GM23338 (cell line): ENCODE results near the gene EEF1AKMT2. TPM values are rescaled to one million over a fixed set of nuclear protein-coding genes. Genes with fewer than 3 reads are reported as not detected.

ENCODE experiments used
- ATAC-seq: fragments of 200-7000 bp; cut with Tn5 transposase; 3 replicates; pipeline ENCODE4 v1.9.1; 2020
- DNase-seq: peaks from one replicate; pipeline ENCODE4 v3.0.0-alpha.2; 2015; ENCODE audit warnings: low spot score
- H2AFZ ChIP-seq: fragments of 200-600 bp; sonication (generic); 2 replicates; pipeline ENCODE4 v1.8.0; 2016; ENCODE audit warnings: antibody characterized with exemption, mild to moderate bottlenecking, moderate library complexity
- H3F3A ChIP-seq: fragments of 200-600 bp; sonication (generic); replicated peaks from 2 replicates; pipeline ENCODE4 v1.8.0; 2017; ENCODE audit warnings: antibody characterized with exemption, mixed run types, low read depth
- H3K27ac ChIP-seq: fragments of 200-600 bp; sonication (generic); 2 replicates; pipeline ENCODE4 v1.6.1; 2016; ENCODE audit warnings: low read depth
- H3K27me3 ChIP-seq: fragments of 200-600 bp; sonication (generic); 2 replicates; pipeline ENCODE4 v1.8.0; 2016; ENCODE audit warnings: mild to moderate bottlenecking, mixed run types, moderate library complexity; ENCODE audit not compliant: insufficient read depth
- H3K36me3 ChIP-seq: fragments of 200-600 bp; sonication (generic); 2 replicates; pipeline ENCODE4 v1.8.0; 2016; ENCODE audit warnings: mild to moderate bottlenecking; ENCODE audit not compliant: insufficient read depth
- H3K4me1 ChIP-seq: fragments of 200-600 bp; sonication (generic); 2 replicates; pipeline ENCODE4 v1.8.0; 2016; ENCODE audit warnings: mild to moderate bottlenecking, moderate library complexity; ENCODE audit not compliant: insufficient read depth
- H3K4me2 ChIP-seq: fragments of 200-600 bp; sonication (generic); 2 replicates; pipeline ENCODE4 v1.7.1; 2017; ENCODE audit warnings: mixed run types
- H3K4me3 ChIP-seq: fragments of 200-600 bp; sonication (generic); 2 replicates; pipeline ENCODE4 v1.6.1; 2016; ENCODE audit warnings: mixed run types
- H3K79me2 ChIP-seq: fragments of 200-600 bp; sonication (generic); replicated peaks from 2 replicates; pipeline ENCODE4 v1.8.0; 2017; ENCODE audit warnings: mild to moderate bottlenecking; ENCODE audit not compliant: insufficient read depth
- H3K9me2 ChIP-seq: fragments of 200-600 bp; sonication (generic); 2 replicates; pipeline ENCODE4 v1.8.0; 2017; ENCODE audit not compliant: insufficient read depth
- H4K20me1 ChIP-seq: fragments of 200-600 bp; sonication (generic); replicated peaks from 2 replicates; pipeline ENCODE4 v1.8.0; 2017; ENCODE audit warnings: mild to moderate bottlenecking; ENCODE audit not compliant: insufficient read depth
- H3K27ac Mint-ChIP-seq: 2 replicates; pipeline ENCODE4 v1.8.0; 2020; ENCODE audit warnings: inconsistent platforms, mild to moderate bottlenecking, moderate library complexity, mixed read lengths
- H3K27me3 Mint-ChIP-seq: 3 replicates; pipeline ENCODE4 v1.8.0; 2022; ENCODE audit warnings: low read depth, mild to moderate bottlenecking, moderate library complexity, mixed read lengths, inconsistent platforms; ENCODE audit not compliant: insufficient read depth, poor library complexity
- H3K36me3 Mint-ChIP-seq: 3 replicates; pipeline ENCODE4 v1.8.0; 2021; ENCODE audit warnings: low read depth, mild to moderate bottlenecking, inconsistent platforms, moderate library complexity, mixed read lengths
- H3K4me1 Mint-ChIP-seq: 3 replicates; pipeline ENCODE4 v1.8.0; 2020; ENCODE audit warnings: mild to moderate bottlenecking, inconsistent platforms, mixed read lengths
- H3K4me3 Mint-ChIP-seq: 3 replicates; pipeline ENCODE4 v1.8.0; 2021; ENCODE audit warnings: moderate library complexity, mild to moderate bottlenecking, inconsistent platforms, mixed read lengths
- H3K9me3 Mint-ChIP-seq: 3 replicates; pipeline ENCODE4 v1.8.0; 2020; ENCODE audit warnings: moderate library complexity, mild to moderate bottlenecking, inconsistent platforms, mixed read lengths
- CREB1 ChIP-seq: fragments of 250-450 bp; sonication (Bioruptor Pico); IDR thresholded peaks from 2 replicates; pipeline ENCODE4 v1.5.0; 2020; ENCODE audit warnings: low read depth, mild to moderate bottlenecking, moderate library complexity
- CTCF ChIP-seq, 2 experiments: fragments of 200-600 bp in 1 of 2; sonication (generic) in 1 of 2; conservative IDR thresholded peaks; 2 replicates each; pipeline versions ENCODE4 v1.5.1 to v1.6.1; 2016 to 2017; ENCODE audit warnings: antibody characterized with exemption in 2 of 2, low read depth in 2 of 2, mild to moderate bottlenecking in 2 of 2, moderate library complexity in 1 of 2
- ETS1 ChIP-seq: IDR thresholded peaks from 2 replicates; pipeline ENCODE4 v1.6.1; 2016; ENCODE audit warnings: antibody characterized with exemption
- EZH2 ChIP-seq: fragments of 200-600 bp; sonication (generic); IDR thresholded peaks from one replicate; pipeline ENCODE4 v1.8.0; 2017; ENCODE audit warnings: antibody characterized with exemption, mild to moderate bottlenecking, low read depth; ENCODE audit not compliant: unreplicated experiment
- EZH2phosphoT487 ChIP-seq: fragments of 200-600 bp; sonication (generic); IDR thresholded peaks from one replicate; pipeline ENCODE4 v1.8.1; 2018; ENCODE audit warnings: antibody characterized with exemption; ENCODE audit not compliant: unreplicated experiment
- JUNB ChIP-seq: IDR thresholded peaks from one replicate; pipeline ENCODE4 v1.6.1; 2016; ENCODE audit warnings: antibody characterized with exemption; ENCODE audit not compliant: unreplicated experiment
- NANOG ChIP-seq: IDR thresholded peaks from 2 replicates; pipeline ENCODE4 v1.6.1; 2016; ENCODE audit warnings: antibody characterized with exemption, borderline replicate concordance
- POLR2AphosphoS5 ChIP-seq: IDR thresholded peaks from 2 replicates; pipeline ENCODE4 v1.6.1; 2016; ENCODE audit warnings: antibody characterized with exemption, low read depth
- STAT1 ChIP-seq: IDR thresholded peaks from one replicate; pipeline ENCODE4 v1.6.1; 2016; ENCODE audit warnings: antibody characterized with exemption; ENCODE audit not compliant: unreplicated experiment
- ZNF114 ChIP-seq: fragments of 250-450 bp; sonication (Bioruptor Pico); IDR thresholded peaks from 2 replicates; pipeline ENCODE4 v1.5.0; 2020; ENCODE audit warnings: mild to moderate bottlenecking, moderate library complexity
- polyA plus RNA-seq: library from polyadenylated mRNA; unstranded; fragments of >200 nt; fragmentation: Nextera tagmentation; extraction: Ambion mirVana; gene quantifications from 2 replicates; pipeline ENCODE4 v1.2.1, GENCODE V29; 2016
- total RNA-seq: library from RNA; depleted of rRNA; stranded (reverse); fragments of >200 nt; shearing (Covaris generic); gene quantifications from 2 replicates; pipeline ENCODE4 v1.2.3, GENCODE V29; 2014
- TF ChIP-seq, protein P1 (sequence below): IDR thresholded peaks from one replicate; pipeline ENCODE4 v1.6.1; 2018; ENCODE audit warnings: antibody characterized with exemption; ENCODE audit not compliant: unreplicated experiment
- TF ChIP-seq, protein P2 (sequence below): fragments of 250-450 bp; sonication (Bioruptor Pico); IDR thresholded peaks from 2 replicates; pipeline ENCODE4 v1.5.0; 2020; ENCODE audit warnings: mild to moderate bottlenecking, moderate library complexity

EEF1AKMT2 gene
- total and polyA plus RNA-seq, 2 experiments from 2014 or later = 35.0 to 38.0 TPM

DNA sequence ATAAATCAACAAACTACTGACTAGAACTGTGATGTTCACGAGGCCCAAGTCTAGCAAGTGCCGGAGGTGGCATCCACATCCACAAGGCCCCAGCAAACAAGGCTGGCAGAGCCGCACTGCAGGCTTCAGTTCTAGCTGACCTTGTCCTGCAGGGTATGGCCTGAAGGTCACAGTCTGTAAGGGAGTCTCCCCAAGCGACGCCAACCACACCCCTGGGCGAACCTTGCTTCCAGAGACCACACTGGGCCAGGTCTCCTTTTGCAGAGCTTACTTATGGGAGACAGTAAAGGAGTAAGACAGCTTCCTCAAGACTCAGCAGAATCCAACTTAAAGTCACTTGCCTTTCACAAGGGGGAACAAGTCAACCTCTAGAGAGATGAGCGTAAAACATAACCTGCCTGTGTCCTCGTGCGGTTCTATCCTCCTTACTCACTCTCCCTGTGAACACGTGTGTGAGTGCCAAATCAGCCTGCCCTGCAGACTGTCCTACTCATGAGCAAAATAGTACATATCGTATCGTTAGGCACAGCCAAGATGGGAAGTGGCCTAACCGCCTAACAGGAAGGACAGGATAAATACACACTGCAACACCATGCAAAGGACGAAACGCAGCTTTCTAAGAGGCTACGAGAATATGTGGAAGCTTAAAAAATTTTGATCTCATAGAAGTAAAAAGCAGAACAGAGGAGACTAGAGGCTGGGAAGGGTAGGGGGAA is 70.2 kb downstream of the EEF1AKMT2 start:
- H3K9me3 Mint-ChIP-seq = no peaks in the 10 kb centered on the region
- peak overlapping the region; percentile 13; the same call in 1 of the 2 replicates for H3K27ac Mint-ChIP-seq
- no peak overlapping the region for H3K27ac ChIP-seq

More for the DNA sequence above, 70.2 kb downstream of the EEF1AKMT2 start:
- Mint-ChIP-seq H3K4me1 (peaks cover 46% of the 10 kb centered on the region), H3K4me3 (no peak overlapping the region), H3K27me3 (peaks cover 1% of the 10 kb centered on the region), H3K36me3 (no peaks in the 10 kb centered on the region)
- Histone ChIP-seq H3K9me2 (no peaks in the 10 kb centered on the region), H3K27me3 (no peaks in the 10 kb centered on the region), H4K20me1 (no peaks in the 10 kb centered on the region), H3K4me1 (peaks cover 10% of the 10 kb centered on the region), H3F3A (no peaks in the 10 kb centered on the region; the same call in 1 of the 2 replicates), H3K4me2 (no peak overlapping the region), H3K79me2 (peaks cover 12% of the 10 kb centered on the region), H3K36me3 (no peaks in the 10 kb centered on the region), H3K4me3 (no peak overlapping the region), H2AFZ (no peak overlapping the region)
- no peak for DNase-seq
- TF ChIP-seq EZH2phosphoT487 (no peak), STAT1 (no peak), POLR2AphosphoS5 (no peak), CREB1 (CRISPR knock-in tag) (no peak), JUNB (no peak), ZNF114 (CRISPR knock-in tag) (no peak), EZH2 (no peak), CTCF (conservative IDR thresholded peaks at IDR 0.05; ENCODE audit: low read depth in 2 of 2) (no peak), ETS1 (no peak), NANOG (no peak)
- TF ChIP-seq, protein P1, sequence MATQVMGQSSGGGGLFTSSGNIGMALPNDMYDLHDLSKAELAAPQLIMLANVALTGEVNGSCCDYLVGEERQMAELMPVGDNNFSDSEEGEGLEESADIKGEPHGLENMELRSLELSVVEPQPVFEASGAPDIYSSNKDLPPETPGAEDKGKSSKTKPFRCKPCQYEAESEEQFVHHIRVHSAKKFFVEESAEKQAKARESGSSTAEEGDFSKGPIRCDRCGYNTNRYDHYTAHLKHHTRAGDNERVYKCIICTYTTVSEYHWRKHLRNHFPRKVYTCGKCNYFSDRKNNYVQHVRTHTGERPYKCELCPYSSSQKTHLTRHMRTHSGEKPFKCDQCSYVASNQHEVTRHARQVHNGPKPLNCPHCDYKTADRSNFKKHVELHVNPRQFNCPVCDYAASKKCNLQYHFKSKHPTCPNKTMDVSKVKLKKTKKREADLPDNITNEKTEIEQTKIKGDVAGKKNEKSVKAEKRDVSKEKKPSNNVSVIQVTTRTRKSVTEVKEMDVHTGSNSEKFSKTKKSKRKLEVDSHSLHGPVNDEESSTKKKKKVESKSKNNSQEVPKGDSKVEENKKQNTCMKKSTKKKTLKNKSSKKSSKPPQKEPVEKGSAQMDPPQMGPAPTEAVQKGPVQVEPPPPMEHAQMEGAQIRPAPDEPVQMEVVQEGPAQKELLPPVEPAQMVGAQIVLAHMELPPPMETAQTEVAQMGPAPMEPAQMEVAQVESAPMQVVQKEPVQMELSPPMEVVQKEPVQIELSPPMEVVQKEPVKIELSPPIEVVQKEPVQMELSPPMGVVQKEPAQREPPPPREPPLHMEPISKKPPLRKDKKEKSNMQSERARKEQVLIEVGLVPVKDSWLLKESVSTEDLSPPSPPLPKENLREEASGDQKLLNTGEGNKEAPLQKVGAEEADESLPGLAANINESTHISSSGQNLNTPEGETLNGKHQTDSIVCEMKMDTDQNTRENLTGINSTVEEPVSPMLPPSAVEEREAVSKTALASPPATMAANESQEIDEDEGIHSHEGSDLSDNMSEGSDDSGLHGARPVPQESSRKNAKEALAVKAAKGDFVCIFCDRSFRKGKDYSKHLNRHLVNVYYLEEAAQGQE = no peak
- TF ChIP-seq, protein P2, sequence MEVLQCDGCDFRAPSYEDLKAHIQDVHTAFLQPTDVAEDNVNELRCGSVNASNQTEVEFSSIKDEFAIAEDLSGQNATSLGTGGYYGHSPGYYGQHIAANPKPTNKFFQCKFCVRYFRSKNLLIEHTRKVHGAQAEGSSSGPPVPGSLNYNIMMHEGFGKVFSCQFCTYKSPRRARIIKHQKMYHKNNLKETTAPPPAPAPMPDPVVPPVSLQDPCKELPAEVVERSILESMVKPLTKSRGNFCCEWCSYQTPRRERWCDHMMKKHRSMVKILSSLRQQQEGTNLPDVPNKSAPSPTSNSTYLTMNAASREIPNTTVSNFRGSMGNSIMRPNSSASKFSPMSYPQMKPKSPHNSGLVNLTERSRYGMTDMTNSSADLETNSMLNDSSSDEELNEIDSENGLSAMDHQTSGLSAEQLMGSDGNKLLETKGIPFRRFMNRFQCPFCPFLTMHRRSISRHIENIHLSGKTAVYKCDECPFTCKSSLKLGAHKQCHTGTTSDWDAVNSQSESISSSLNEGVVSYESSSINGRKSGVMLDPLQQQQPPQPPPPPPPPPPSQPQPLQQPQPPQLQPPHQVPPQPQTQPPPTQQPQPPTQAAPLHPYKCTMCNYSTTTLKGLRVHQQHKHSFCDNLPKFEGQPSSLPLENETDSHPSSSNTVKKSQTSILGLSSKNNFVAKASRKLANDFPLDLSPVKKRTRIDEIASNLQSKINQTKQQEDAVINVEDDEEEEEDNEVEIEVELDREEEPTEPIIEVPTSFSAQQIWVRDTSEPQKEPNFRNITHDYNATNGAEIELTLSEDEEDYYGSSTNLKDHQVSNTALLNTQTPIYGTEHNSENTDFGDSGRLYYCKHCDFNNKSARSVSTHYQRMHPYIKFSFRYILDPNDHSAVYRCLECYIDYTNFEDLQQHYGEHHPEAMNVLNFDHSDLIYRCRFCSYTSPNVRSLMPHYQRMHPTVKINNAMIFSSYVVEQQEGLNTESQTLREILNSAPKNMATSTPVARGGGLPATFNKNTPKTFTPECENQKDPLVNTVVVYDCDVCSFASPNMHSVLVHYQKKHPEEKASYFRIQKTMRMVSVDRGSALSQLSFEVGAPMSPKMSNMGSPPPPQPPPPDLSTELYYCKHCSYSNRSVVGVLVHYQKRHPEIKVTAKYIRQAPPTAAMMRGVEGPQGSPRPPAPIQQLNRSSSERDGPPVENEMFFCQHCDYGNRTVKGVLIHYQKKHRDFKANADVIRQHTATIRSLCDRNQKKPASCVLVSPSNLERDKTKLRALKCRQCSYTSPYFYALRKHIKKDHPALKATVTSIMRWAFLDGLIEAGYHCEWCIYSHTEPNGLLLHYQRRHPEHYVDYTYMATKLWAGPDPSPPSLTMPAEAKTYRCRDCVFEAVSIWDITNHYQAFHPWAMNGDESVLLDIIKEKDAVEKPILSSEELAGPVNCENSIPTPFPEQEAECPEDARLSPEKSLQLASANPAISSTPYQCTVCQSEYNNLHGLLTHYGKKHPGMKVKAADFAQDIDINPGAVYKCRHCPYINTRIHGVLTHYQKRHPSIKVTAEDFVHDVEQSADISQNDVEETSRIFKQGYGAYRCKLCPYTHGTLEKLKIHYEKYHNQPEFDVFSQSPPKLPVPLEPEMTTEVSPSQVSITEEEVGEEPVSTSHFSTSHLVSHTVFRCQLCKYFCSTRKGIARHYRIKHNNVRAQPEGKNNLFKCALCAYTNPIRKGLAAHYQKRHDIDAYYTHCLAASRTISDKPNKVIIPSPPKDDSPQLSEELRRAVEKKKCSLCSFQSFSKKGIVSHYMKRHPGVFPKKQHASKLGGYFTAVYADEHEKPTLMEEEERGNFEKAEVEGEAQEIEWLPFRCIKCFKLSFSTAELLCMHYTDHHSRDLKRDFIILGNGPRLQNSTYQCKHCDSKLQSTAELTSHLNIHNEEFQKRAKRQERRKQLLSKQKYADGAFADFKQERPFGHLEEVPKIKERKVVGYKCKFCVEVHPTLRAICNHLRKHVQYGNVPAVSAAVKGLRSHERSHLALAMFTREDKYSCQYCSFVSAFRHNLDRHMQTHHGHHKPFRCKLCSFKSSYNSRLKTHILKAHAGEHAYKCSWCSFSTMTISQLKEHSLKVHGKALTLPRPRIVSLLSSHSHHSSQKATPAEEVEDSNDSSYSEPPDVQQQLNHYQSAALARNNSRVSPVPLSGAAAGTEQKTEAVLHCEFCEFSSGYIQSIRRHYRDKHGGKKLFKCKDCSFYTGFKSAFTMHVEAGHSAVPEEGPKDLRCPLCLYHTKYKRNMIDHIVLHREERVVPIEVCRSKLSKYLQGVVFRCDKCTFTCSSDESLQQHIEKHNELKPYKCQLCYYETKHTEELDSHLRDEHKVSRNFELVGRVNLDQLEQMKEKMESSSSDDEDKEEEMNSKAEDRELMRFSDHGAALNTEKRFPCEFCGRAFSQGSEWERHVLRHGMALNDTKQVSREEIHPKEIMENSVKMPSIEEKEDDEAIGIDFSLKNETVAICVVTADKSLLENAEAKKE (CRISPR knock-in tag) = no peak
- ATAC-seq = no peak
